ENCODE results near the gene FMNL1.

Gene FMNL1

GRCh38 chr17:45222289-45222995 lies 757 bp downstream of the FMNL1 start:
- no peak for DNase-seq (ENCODE audit: low read depth in 2 of 2)

- no peak for DNase-seq (ENCODE audit: low read depth in 2 of 2)
These were observed 1.4 kb downstream of the FMNL1 start for GRCh38 chr17:45222996-45223538.

- no peak for DNase-seq (ENCODE audit: low read depth in 2 of 2)
These were observed 2.1 kb downstream of the FMNL1 start for GRCh38 chr17:45223539-45224528.

GRCh38 chr17:45224671-45225050 lies 3.0 kb downstream of the FMNL1 start:
- DNase-seq (ENCODE audit: low read depth in 2 of 2) = no peak

GRCh38 chr17:45225051-45225700 lies 3.5 kb downstream of the FMNL1 start:
- DNase-seq (ENCODE audit: low read depth in 2 of 2) = no peak

GRCh38 chr17:45225964-45226530 lies 4.4 kb downstream of the FMNL1 start:
- peak; percentile 94 to 97 for DNase-seq (ENCODE audit: low read depth in 2 of 2)

GRCh38 chr17:45226576-45226975 lies 4.9 kb downstream of the FMNL1 start:
- no peak for DNase-seq (ENCODE audit: low read depth in 2 of 2)

GRCh38 chr17:45227101-45227925 lies 5.6 kb downstream of the FMNL1 start:
- DNase-seq (ENCODE audit: low read depth in 2 of 2) = no peak

GRCh38 chr17:45227926-45228762 lies 6.5 kb downstream of the FMNL1 start:
- DNase-seq (ENCODE audit: low read depth in 2 of 2) = no peak

GRCh38 chr17:45228763-45229539 lies 7.3 kb downstream of the FMNL1 start:
- peak; percentile 80 to 86 for DNase-seq (ENCODE audit: low read depth in 2 of 2)

GRCh38 chr17:45229681-45230409 lies 8.2 kb downstream of the FMNL1 start:
- no peak for DNase-seq (ENCODE audit: low read depth in 2 of 2)

- DNase-seq (ENCODE audit: low read depth in 2 of 2) = no peak
These were observed 8.7 kb downstream of the FMNL1 start for GRCh38 chr17:45230410-45230786.

GRCh38 chr17:45230787-45231480 lies 9.2 kb downstream of the FMNL1 start:
- DNase-seq (ENCODE audit: low read depth in 2 of 2) = no peak

- DNase-seq (ENCODE audit: low read depth in 2 of 2) = no peak
These were observed 9.9 kb downstream of the FMNL1 start for GRCh38 chr17:45231481-45232116.

- no peak for DNase-seq (ENCODE audit: low read depth in 2 of 2)
These were observed 11.1 kb downstream of the FMNL1 start for GRCh38 chr17:45232514-45233422.

- DNase-seq (ENCODE audit: low read depth in 2 of 2) = no peak
These were observed 11.8 kb downstream of the FMNL1 start for GRCh38 chr17:45233423-45233924.

Data from stimulated activated CD4-positive, alpha-beta T cell treated with anti-CD3 and anti-CD28 coated beads, Interleukin-15, amount 100 ng/mL, for 48 hours (primary cell).